Measurements from ENCODE around the gene MYOM1. TPM values are rescaled to one million over a fixed set of nuclear protein-coding genes. Genes with fewer than 3 reads are reported as not detected.

MYOM1 gene
- total RNA-seq, 1 donor from 2014 or later: 0.57 TPM

DNA sequence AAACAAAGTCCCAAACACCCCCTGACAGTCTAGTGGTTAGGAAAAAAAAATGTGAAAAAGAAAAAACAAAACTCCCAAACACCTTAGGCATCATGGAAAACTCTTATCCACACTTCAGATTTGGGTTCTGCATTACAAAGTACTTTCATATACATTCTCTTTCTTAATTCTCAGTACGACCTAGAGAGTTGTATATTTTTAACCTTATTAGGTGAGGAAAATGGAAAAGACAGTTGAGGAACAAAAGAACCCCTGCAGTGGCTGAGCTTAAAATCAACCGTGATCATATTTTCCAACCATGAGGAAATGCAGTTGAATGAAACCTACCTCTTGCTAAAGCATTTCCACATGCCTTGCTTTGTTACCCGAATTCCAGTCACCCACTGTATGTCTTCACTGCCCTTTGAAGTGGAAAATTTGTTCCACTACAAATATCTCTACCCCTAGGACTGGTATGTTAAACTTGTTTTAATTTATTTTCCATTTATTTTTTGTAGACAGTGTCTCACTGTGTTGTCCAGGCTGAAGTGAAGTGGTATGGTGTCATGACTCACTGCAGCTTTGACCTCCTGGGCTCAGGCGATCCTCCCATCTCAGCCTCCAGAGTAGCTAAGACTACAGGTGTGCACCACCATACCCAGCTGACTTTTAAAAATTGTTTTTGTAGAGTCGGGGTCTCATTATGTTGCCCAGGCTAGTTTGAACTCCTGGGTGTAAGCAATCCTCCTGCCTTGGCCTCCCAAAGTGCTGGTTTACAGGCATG, 149.9 kb downstream of the MYOM1 start:
- Mint-ChIP-seq H3K4me3 (ENCODE audit: unreplicated experiment) (no peak overlapping the region), H3K9me3 (ENCODE audit: unreplicated experiment) (no peaks in the 10 kb centered on the region), H3K27me3 (ENCODE audit: low read depth, unreplicated experiment) (peaks cover 5% of the 10 kb centered on the region), H3K4me1 (ENCODE audit: low read depth, unreplicated experiment) (no peaks in the 10 kb centered on the region), H3K27ac (ENCODE audit: unreplicated experiment) (no peak overlapping the region), H3K36me3 (ENCODE audit: low read depth, unreplicated experiment) (no peaks in the 10 kb centered on the region)
- no peaks in the 10 kb centered on the region for H4K20me1 ChIP-seq (ENCODE audit: insufficient read depth, low read length)
- H3K27ac ChIP-seq (ENCODE audit: low read depth, low read length): no peak overlapping the region
- H3K9me3 ChIP-seq (ENCODE audit: insufficient read depth, low read depth, low read length): no peaks in the 10 kb centered on the region
- H3K4me2 ChIP-seq (ENCODE audit: low read length): no peak overlapping the region
- no peaks in the 10 kb centered on the region for H3K4me1 ChIP-seq (ENCODE audit: insufficient read depth, low read length)
- no peak for TF ChIP-seq EZH2 (IDR thresholded peaks at IDR 0.05; ENCODE audit: insufficient read depth, low read length)
- TF ChIP-seq, protein P1, sequence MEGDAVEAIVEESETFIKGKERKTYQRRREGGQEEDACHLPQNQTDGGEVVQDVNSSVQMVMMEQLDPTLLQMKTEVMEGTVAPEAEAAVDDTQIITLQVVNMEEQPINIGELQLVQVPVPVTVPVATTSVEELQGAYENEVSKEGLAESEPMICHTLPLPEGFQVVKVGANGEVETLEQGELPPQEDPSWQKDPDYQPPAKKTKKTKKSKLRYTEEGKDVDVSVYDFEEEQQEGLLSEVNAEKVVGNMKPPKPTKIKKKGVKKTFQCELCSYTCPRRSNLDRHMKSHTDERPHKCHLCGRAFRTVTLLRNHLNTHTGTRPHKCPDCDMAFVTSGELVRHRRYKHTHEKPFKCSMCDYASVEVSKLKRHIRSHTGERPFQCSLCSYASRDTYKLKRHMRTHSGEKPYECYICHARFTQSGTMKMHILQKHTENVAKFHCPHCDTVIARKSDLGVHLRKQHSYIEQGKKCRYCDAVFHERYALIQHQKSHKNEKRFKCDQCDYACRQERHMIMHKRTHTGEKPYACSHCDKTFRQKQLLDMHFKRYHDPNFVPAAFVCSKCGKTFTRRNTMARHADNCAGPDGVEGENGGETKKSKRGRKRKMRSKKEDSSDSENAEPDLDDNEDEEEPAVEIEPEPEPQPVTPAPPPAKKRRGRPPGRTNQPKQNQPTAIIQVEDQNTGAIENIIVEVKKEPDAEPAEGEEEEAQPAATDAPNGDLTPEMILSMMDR (IDR thresholded peaks at IDR 0.05; ENCODE audit: insufficient read depth, low read depth, low read length): no peak
- no peak overlapping the region for H3K4me3 ChIP-seq (ENCODE audit: insufficient read depth, low read depth, low read length)
- no peak overlapping the region for H2AFZ ChIP-seq (ENCODE audit: low read depth, low read length)
- no peaks in the 10 kb centered on the region for H3K36me3 ChIP-seq (ENCODE audit: insufficient read depth, low read length)
- H3K9ac ChIP-seq (ENCODE audit: low read length): no peak overlapping the region
- DNase-seq (ENCODE audit: low read depth): no peak
- no peaks in the 10 kb centered on the region for H3K27me3 ChIP-seq (ENCODE audit: insufficient read depth, low read length)
- no peak for FAIRE-seq
- H3K79me2 ChIP-seq (ENCODE audit: insufficient read depth, low read length): no peaks in the 10 kb centered on the region

DNA sequence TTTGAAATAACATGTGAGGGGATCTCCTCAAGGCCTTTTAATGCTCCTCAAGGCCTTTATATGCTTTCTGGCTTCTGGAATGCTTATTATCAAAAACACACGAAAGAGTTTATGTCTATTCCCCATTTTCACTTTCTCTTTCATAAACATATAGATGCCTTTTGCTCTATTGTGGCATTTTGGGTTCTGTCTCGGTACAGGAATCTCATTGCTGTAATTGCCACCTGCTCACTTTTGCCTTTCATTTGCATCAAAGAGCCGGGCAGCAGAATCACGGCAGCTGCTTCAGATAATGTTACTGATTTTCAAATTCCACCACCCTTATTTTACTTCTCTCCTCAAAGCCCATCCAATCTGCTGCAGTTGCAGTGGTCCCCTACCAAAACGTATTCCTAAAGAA, 152.0 kb downstream of the MYOM1 start:
- no peak for FAIRE-seq
- Histone ChIP-seq H3K4me3 (ENCODE audit: insufficient read depth, low read depth, low read length) (no peak overlapping the region), H3K9me3 (ENCODE audit: insufficient read depth, low read depth, low read length) (no peaks in the 10 kb centered on the region), H3K36me3 (ENCODE audit: insufficient read depth, low read length) (no peaks in the 10 kb centered on the region), H3K79me2 (ENCODE audit: insufficient read depth, low read length) (no peaks in the 10 kb centered on the region), H3K4me1 (ENCODE audit: insufficient read depth, low read length) (no peaks in the 10 kb centered on the region), H2AFZ (ENCODE audit: low read depth, low read length) (no peak overlapping the region), H3K27me3 (ENCODE audit: insufficient read depth, low read length) (no peaks in the 10 kb centered on the region), H3K4me2 (ENCODE audit: low read length) (no peak overlapping the region), H3K9ac (ENCODE audit: low read length) (no peak overlapping the region), H3K27ac (ENCODE audit: low read depth, low read length) (no peak overlapping the region), H4K20me1 (ENCODE audit: insufficient read depth, low read length) (no peaks in the 10 kb centered on the region)
- Mint-ChIP-seq H3K4me1 (ENCODE audit: low read depth, unreplicated experiment) (no peaks in the 10 kb centered on the region), H3K9me3 (ENCODE audit: unreplicated experiment) (no peaks in the 10 kb centered on the region), H3K27me3 (ENCODE audit: low read depth, unreplicated experiment) (peaks cover 5% of the 10 kb centered on the region), H3K4me3 (ENCODE audit: unreplicated experiment) (no peak overlapping the region), H3K27ac (ENCODE audit: unreplicated experiment) (no peak overlapping the region), H3K36me3 (ENCODE audit: low read depth, unreplicated experiment) (no peaks in the 10 kb centered on the region)
- TF ChIP-seq EZH2 (IDR thresholded peaks at IDR 0.05; ENCODE audit: insufficient read depth, low read length): no peak
- TF ChIP-seq, protein P1 (IDR thresholded peaks at IDR 0.05; ENCODE audit: insufficient read depth, low read depth, low read length): no peak
- DNase-seq (ENCODE audit: low read depth): no peak

DNA sequence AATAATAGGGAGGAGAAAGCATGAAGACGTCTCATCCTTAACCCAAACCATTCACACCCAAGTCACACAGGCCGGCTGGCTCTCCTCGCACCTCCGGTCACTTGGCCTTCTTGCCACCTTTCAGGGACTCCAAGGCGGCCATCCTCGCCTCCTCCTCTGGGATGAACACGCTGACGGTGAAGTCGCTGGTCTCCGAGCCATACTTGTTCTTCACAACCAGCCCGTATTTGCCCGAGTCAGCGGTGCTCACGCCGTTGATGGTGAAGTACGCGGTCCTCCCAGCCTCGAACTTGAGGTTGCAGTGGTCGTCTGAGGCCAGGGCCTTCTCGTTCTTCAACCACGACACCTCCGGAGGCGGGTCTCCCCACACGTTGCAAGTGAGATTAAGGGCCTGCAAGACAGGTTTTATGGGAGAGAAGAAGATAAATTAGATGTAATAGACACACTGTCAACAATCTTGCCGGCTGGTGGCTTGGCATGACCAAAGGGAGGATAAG, 152.6 kb downstream of the MYOM1 start:
- H3K9ac ChIP-seq (ENCODE audit: low read length): no peak overlapping the region
- Mint-ChIP-seq H3K27ac (ENCODE audit: unreplicated experiment) (no peak overlapping the region), H3K27me3 (ENCODE audit: low read depth, unreplicated experiment) (peaks cover 5% of the 10 kb centered on the region), H3K36me3 (ENCODE audit: low read depth, unreplicated experiment) (no peaks in the 10 kb centered on the region), H3K9me3 (ENCODE audit: unreplicated experiment) (no peaks in the 10 kb centered on the region), H3K4me3 (ENCODE audit: unreplicated experiment) (no peak overlapping the region), H3K4me1 (ENCODE audit: low read depth, unreplicated experiment) (no peaks in the 10 kb centered on the region)
- no peak overlapping the region for H3K4me3 ChIP-seq (ENCODE audit: insufficient read depth, low read depth, low read length)
- FAIRE-seq (no peak), DNase-seq (ENCODE audit: low read depth) (no peak)
- H3K9me3 ChIP-seq (ENCODE audit: insufficient read depth, low read depth, low read length): no peaks in the 10 kb centered on the region
- no peaks in the 10 kb centered on the region for H3K36me3 ChIP-seq (ENCODE audit: insufficient read depth, low read length)
- H2AFZ ChIP-seq (ENCODE audit: low read depth, low read length): no peak overlapping the region
- no peaks in the 10 kb centered on the region for H3K27me3 ChIP-seq (ENCODE audit: insufficient read depth, low read length)
- no peak overlapping the region for H3K27ac ChIP-seq (ENCODE audit: low read depth, low read length)
- H3K4me2 ChIP-seq (ENCODE audit: low read length): no peak overlapping the region
- H3K4me1 ChIP-seq (ENCODE audit: insufficient read depth, low read length): no peaks in the 10 kb centered on the region
- no peaks in the 10 kb centered on the region for H3K79me2 ChIP-seq (ENCODE audit: insufficient read depth, low read length)
- TF ChIP-seq EZH2 (IDR thresholded peaks at IDR 0.05; ENCODE audit: insufficient read depth, low read length): no peak
- TF ChIP-seq, protein P1 (IDR thresholded peaks at IDR 0.05; ENCODE audit: insufficient read depth, low read depth, low read length): no peak
- H4K20me1 ChIP-seq (ENCODE audit: insufficient read depth, low read length): no peaks in the 10 kb centered on the region

All from astrocyte (in vitro differentiated cells and primary cell).